ENCODE data around the gene CARD14.

GRCh38 chr17:80237386-80237785 is 67.6 kb downstream of the CARD14 start:
- no peak for TF ChIP-seq EZH2 (IDR thresholded peaks at IDR 0.05; ENCODE audit: low read depth)
- no peak for TF ChIP-seq CTCF (conservative IDR thresholded peaks at IDR 0.05)

Measured in PC-9 (cell line).